ACC112 (cell line): ENCODE results near the gene SDCCAG8.
A peak's percentile ranks its signal among the peaks of the same experiment; 100 is the strongest.

Experiments
- H2AFZ ChIP-seq: fragments of 200-600 bp; sonication (generic); one replicate; pipeline ENCODE4 v1.6.0; 2017; ENCODE audit warnings: antibody characterized with exemption, low read length; ENCODE audit not compliant: unreplicated experiment
- H3K27ac ChIP-seq: fragments of 200-600 bp; sonication (generic); 2 replicates; pipeline ENCODE4 v1.5.1; 2014; ENCODE audit warnings: low read depth, mild to moderate bottlenecking, antibody characterized with exemption, low read length, moderate library complexity
- H3K27me3 ChIP-seq: fragments of 200-600 bp; sonication (generic); 2 replicates; pipeline ENCODE4 v1.6.1; 2014; ENCODE audit warnings: mild to moderate bottlenecking, antibody characterized with exemption, low read length, moderate library complexity, mixed read lengths; ENCODE audit not compliant: insufficient read depth
- H3K36me3 ChIP-seq: fragments of 200-600 bp; sonication (generic); 2 replicates; pipeline ENCODE4 v1.6.1; 2016; ENCODE audit warnings: mild to moderate bottlenecking, antibody characterized with exemption, low read length, moderate library complexity, mixed read lengths; ENCODE audit not compliant: insufficient read depth
- H3K4me1 ChIP-seq: fragments of 200-600 bp; sonication (generic); one replicate; pipeline ENCODE4 v1.6.1; 2016; ENCODE audit warnings: low read length, mixed read lengths; ENCODE audit not compliant: insufficient read depth, unreplicated experiment, control insufficient read depth
- H3K4me3 ChIP-seq: fragments of 200-600 bp; sonication (generic); 2 replicates; pipeline ENCODE4 v1.5.1; 2014; ENCODE audit warnings: mild to moderate bottlenecking, low read depth, low read length
- H3K79me2 ChIP-seq: fragments of 200-600 bp; sonication (generic); one replicate; pipeline ENCODE4 v1.6.0; 2016; ENCODE audit warnings: low read length; ENCODE audit not compliant: control insufficient read depth, unreplicated experiment, insufficient read depth

Gene SDCCAG8

GRCh38 chr1:243514927-243515326, 259.1 kb downstream of the SDCCAG8 start:
- H3K27ac ChIP-seq = no peak overlapping the region
- no peaks in the 10 kb centered on the region for H3K27me3 ChIP-seq
- no peak overlapping the region for H2AFZ ChIP-seq
- peaks cover 13% of the 10 kb centered on the region for H3K36me3 ChIP-seq
- H3K4me3 ChIP-seq = no peak overlapping the region
- no peaks in the 10 kb centered on the region for H3K79me2 ChIP-seq
- no peaks in the 10 kb centered on the region for H3K4me1 ChIP-seq

- Histone ChIP-seq H3K4me3 (no peak overlapping the region), H3K79me2 (no peaks in the 10 kb centered on the region), H2AFZ (no peak overlapping the region), H3K4me1 (peaks cover 14% of the 10 kb centered on the region), H3K27me3 (no peaks in the 10 kb centered on the region), H3K36me3 (peaks cover 13% of the 10 kb centered on the region), H3K27ac (no peak overlapping the region)
Measured at GRCh38 chr1:243520831-243521230, 265.0 kb downstream of the SDCCAG8 start.

GRCh38 chr1:243523766-243524165, 267.9 kb downstream of the SDCCAG8 start:
- no peaks in the 10 kb centered on the region for H3K36me3 ChIP-seq
- no peak overlapping the region for H3K27ac ChIP-seq
- H3K79me2 ChIP-seq = no peaks in the 10 kb centered on the region
- H3K4me3 ChIP-seq = no peak overlapping the region
- H2AFZ ChIP-seq = no peak overlapping the region
- no peaks in the 10 kb centered on the region for H3K27me3 ChIP-seq
- peaks cover 20% of the 10 kb centered on the region for H3K4me1 ChIP-seq

GRCh38 chr1:243525085-243525487, 269.2 kb downstream of the SDCCAG8 start:
- no peaks in the 10 kb centered on the region for H3K79me2 ChIP-seq
- H3K27me3 ChIP-seq = no peaks in the 10 kb centered on the region
- H3K4me1 ChIP-seq = peaks cover 20% of the 10 kb centered on the region
- H2AFZ ChIP-seq = no peak overlapping the region
- peak overlapping the region; percentile 88 for H3K27ac ChIP-seq
- H3K36me3 ChIP-seq = no peaks in the 10 kb centered on the region
- H3K4me3 ChIP-seq = peak overlapping the region; percentile 6; the same call in 1 of the 2 replicates

GRCh38 chr1:243526180-243526579, 270.3 kb downstream of the SDCCAG8 start:
- Histone ChIP-seq H3K4me1 (peaks cover 20% of the 10 kb centered on the region), H3K79me2 (no peaks in the 10 kb centered on the region), H3K27ac (peak overlapping the region; percentile 88; the same call in 1 of the 2 replicates), H3K36me3 (no peaks in the 10 kb centered on the region), H3K27me3 (no peaks in the 10 kb centered on the region), H3K4me3 (no peak overlapping the region), H2AFZ (no peak overlapping the region)

GRCh38 chr1:243528459-243529121, 272.7 kb downstream of the SDCCAG8 start:
- no peaks in the 10 kb centered on the region for H3K36me3 ChIP-seq
- H3K4me3 ChIP-seq = no peak overlapping the region
- H3K4me1 ChIP-seq = peaks cover 20% of the 10 kb centered on the region
- H3K79me2 ChIP-seq = no peaks in the 10 kb centered on the region
- H2AFZ ChIP-seq = no peak overlapping the region
- H3K27me3 ChIP-seq = no peaks in the 10 kb centered on the region
- no peak overlapping the region for H3K27ac ChIP-seq

GRCh38 chr1:243529512-243529911, 273.7 kb downstream of the SDCCAG8 start:
- Histone ChIP-seq H3K79me2 (no peaks in the 10 kb centered on the region), H3K27ac (no peak overlapping the region), H3K36me3 (no peaks in the 10 kb centered on the region), H3K4me1 (peaks cover 13% of the 10 kb centered on the region), H3K4me3 (no peak overlapping the region), H3K27me3 (no peaks in the 10 kb centered on the region), H2AFZ (no peak overlapping the region)

- Histone ChIP-seq H3K4me1 (peaks cover 3% of the 10 kb centered on the region), H3K27me3 (no peaks in the 10 kb centered on the region), H3K27ac (no peak overlapping the region), H3K36me3 (peaks cover 3% of the 10 kb centered on the region; the same call in 1 of the 2 replicates), H3K79me2 (no peaks in the 10 kb centered on the region), H2AFZ (no peak overlapping the region), H3K4me3 (no peak overlapping the region)
Measured at GRCh38 chr1:243535014-243535413, 279.2 kb downstream of the SDCCAG8 start.

GRCh38 chr1:243539636-243540035, 283.8 kb downstream of the SDCCAG8 start:
- Histone ChIP-seq H3K36me3 (peaks cover 9% of the 10 kb centered on the region; the same call in 1 of the 2 replicates), H3K27ac (no peak overlapping the region), H2AFZ (no peak overlapping the region), H3K79me2 (no peaks in the 10 kb centered on the region), H3K4me1 (peaks cover 3% of the 10 kb centered on the region), H3K4me3 (no peak overlapping the region), H3K27me3 (no peaks in the 10 kb centered on the region)

GRCh38 chr1:243542739-243543415, 287.0 kb downstream of the SDCCAG8 start:
- Histone ChIP-seq H3K27me3 (no peaks in the 10 kb centered on the region), H3K4me3 (no peak overlapping the region), H3K79me2 (no peaks in the 10 kb centered on the region), H2AFZ (no peak overlapping the region), H3K4me1 (peaks cover 3% of the 10 kb centered on the region), H3K27ac (no peak overlapping the region), H3K36me3 (peaks cover 6% of the 10 kb centered on the region; the same call in 1 of the 2 replicates)

GRCh38 chr1:243543501-243543900, 287.7 kb downstream of the SDCCAG8 start:
- Histone ChIP-seq H3K27ac (no peak overlapping the region), H3K4me1 (peaks cover 6% of the 10 kb centered on the region), H3K36me3 (peaks cover 6% of the 10 kb centered on the region; the same call in 1 of the 2 replicates), H2AFZ (no peak overlapping the region), H3K79me2 (no peaks in the 10 kb centered on the region), H3K4me3 (no peak overlapping the region), H3K27me3 (no peaks in the 10 kb centered on the region)
